Bronchial epithelial cell (primary cell): ENCODE results near the gene TANK. TPM values are rescaled to one million over a fixed set of nuclear protein-coding genes. Genes with fewer than 3 reads are reported as not detected.

Experiments used
- DNase-seq: peaks from one replicate; pipeline ENCODE4 v3.0.0-alpha.2; 2010; ENCODE audit warnings: low read depth
- FAIRE-seq: peaks from 2 replicates; lab custom pipeline; 2011; peaks lifted over from hg19 to GRCh38; lab: Jason Lieb, UNC
- H3K27me3 ChIP-seq: 2 replicates; pipeline ENCODE4 v1.5.1; 2011; ENCODE audit warnings: low read length; ENCODE audit not compliant: control insufficient read depth, insufficient read depth
- H3K36me3 ChIP-seq: 2 replicates; pipeline ENCODE4 v1.5.1; 2011; ENCODE audit warnings: low read length; ENCODE audit not compliant: control insufficient read depth, insufficient read depth
- H3K4me3 ChIP-seq: 2 replicates; pipeline ENCODE4 v1.5.1; 2011; ENCODE audit warnings: mild to moderate bottlenecking, low read depth, low read length, control low read depth
- total RNA-seq: library from RNA; depleted of rRNA; stranded (reverse); fragments of >200 nt; gene quantifications from 2 replicates; pipeline ENCODE4 v1.2.1, GENCODE V29; 2014
- TF ChIP-seq, protein P1 (sequence below): IDR thresholded peaks from 2 replicates; pipeline ENCODE4 v1.5.1; 2011; ENCODE audit warnings: mild to moderate bottlenecking, moderate library complexity, low read length, control low read depth, inconsistent platforms; ENCODE audit not compliant: insufficient read depth, severe bottlenecking

The TANK gene
- total RNA-seq, 1 donor from 2014 or later, result 43.2 TPM

DNA sequence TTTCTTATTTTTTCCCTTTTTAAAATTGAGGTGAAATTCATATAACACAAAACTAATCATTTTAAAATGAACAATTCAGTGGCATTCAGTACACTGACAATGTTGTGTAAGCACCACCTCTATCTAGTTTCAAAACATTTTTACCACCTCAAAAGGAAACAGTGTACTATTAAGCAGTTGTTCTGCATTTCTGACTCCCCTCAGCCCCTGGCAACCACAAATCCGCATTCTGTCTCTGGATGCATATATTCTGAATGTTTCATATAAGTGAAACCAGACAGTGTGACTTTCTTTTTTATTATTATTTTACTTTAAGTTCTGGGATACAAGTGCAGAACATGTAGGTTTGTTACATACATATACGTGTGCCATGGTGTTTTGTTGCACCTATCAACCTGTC, 19.2 kb upstream of the TANK start:
- FAIRE-seq, result no peak
- Histone ChIP-seq H3K4me3 (no peak overlapping the region), H3K27me3 (no peaks in the 10 kb centered on the region), H3K36me3 (no peaks in the 10 kb centered on the region)
- DNase-seq, result no peak
- TF ChIP-seq, protein P1, sequence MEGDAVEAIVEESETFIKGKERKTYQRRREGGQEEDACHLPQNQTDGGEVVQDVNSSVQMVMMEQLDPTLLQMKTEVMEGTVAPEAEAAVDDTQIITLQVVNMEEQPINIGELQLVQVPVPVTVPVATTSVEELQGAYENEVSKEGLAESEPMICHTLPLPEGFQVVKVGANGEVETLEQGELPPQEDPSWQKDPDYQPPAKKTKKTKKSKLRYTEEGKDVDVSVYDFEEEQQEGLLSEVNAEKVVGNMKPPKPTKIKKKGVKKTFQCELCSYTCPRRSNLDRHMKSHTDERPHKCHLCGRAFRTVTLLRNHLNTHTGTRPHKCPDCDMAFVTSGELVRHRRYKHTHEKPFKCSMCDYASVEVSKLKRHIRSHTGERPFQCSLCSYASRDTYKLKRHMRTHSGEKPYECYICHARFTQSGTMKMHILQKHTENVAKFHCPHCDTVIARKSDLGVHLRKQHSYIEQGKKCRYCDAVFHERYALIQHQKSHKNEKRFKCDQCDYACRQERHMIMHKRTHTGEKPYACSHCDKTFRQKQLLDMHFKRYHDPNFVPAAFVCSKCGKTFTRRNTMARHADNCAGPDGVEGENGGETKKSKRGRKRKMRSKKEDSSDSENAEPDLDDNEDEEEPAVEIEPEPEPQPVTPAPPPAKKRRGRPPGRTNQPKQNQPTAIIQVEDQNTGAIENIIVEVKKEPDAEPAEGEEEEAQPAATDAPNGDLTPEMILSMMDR, result no peak

DNA sequence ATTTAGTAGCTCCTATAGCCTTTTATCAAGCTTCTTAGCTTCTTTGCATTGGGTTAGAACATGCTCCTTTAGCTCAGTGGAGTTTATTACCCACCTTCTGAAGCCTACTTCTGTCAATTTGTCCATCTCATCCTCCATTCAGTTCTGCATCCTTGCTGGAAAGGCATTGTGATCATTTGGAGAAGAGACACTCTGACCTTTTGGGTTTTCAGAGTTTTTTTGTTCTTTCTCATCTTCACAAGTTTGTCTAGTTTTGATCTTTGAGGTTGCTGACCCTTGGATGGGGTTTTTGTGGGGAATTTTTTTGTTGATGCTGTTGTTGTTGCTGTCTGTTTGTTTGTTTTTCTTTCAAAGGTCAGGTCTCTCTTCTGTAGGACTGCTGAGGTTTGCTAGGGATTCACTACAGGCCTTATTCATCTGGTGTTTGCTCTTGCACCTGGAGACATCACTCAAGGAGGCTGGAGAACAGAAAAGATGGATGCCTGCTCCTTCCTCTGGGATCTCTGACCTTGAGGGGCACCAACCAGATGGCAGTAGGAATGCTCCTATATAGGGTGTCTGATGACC, 13.9 kb upstream of the TANK start:
- TF ChIP-seq, protein P1, result no peak
- Histone ChIP-seq H3K4me3 (no peak overlapping the region), H3K36me3 (no peaks in the 10 kb centered on the region), H3K27me3 (no peaks in the 10 kb centered on the region)
- FAIRE-seq, result no peak
- DNase-seq, result no peak

DNA sequence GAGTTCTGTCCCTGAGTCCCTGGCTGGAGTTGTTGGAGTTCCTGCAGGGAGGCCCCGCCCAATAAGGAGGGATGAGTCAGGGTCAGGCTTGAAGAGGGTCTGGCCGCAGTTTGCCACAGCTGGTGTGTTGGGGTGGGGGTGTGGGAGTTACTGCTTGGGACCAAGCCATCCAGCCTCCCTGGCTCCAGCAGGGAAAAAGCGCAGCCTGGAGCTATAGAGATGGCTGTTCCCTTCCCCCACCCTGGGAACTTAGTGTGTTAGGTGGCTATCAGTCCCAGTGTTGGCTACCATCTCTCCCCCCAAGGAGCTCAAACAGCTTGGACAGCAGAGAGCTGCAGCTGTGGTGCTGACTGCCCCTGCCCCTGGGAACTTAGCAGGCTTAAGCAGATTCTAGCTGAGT, 13.2 kb upstream of the TANK start:
- FAIRE-seq, result no peak
- DNase-seq, result no peak
- Histone ChIP-seq H3K4me3 (no peak overlapping the region), H3K27me3 (no peaks in the 10 kb centered on the region), H3K36me3 (no peaks in the 10 kb centered on the region)
- TF ChIP-seq, protein P1, result no peak

DNA sequence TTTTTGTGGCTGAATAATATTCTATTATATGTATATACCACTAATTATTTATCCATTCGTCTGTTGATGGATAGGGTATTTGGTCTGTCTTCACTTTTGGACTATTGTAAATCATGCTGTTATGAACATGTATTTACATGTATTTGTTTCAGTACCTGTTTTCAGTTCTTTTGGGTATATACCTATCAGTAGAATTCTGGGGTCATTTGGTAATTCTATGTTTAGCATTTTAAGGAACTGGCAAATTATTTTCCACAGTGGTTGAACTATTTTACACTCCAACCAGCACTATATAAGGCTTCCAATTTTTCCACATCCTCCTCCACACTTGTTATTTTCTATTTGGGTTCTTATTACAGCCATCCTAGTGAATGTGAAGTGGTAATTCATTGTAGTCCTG, 12.4 kb upstream of the TANK start:
- TF ChIP-seq, protein P1, result no peak
- no peak for DNase-seq
- Histone ChIP-seq H3K4me3 (no peak overlapping the region), H3K36me3 (no peaks in the 10 kb centered on the region), H3K27me3 (no peaks in the 10 kb centered on the region)
- no peak for FAIRE-seq

DNA sequence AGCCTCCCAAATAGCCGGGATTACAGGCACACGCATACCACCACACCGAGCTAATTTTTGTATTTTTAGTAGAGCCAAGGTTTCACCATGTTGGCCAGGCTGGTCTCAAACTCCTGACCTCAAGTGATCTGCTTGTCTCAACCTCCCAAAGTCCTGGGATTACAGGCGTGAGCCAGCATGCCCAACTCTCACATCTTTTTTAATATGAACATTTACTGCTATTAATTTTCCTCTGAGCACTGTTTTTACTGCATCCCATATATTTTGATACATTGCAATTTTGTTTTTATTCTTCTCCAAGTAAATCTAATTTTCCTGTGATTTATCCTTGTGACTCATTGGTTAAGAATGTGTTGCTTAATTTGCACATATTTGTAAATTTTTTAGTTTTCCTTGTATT, 9.5 kb upstream of the TANK start:
- no peak overlapping the region for H3K4me3 ChIP-seq
- TF ChIP-seq, protein P1, result no peak
- FAIRE-seq (no peak), DNase-seq (no peak)
- H3K36me3 ChIP-seq, result no peaks in the 10 kb centered on the region
- no peaks in the 10 kb centered on the region for H3K27me3 ChIP-seq

DNA sequence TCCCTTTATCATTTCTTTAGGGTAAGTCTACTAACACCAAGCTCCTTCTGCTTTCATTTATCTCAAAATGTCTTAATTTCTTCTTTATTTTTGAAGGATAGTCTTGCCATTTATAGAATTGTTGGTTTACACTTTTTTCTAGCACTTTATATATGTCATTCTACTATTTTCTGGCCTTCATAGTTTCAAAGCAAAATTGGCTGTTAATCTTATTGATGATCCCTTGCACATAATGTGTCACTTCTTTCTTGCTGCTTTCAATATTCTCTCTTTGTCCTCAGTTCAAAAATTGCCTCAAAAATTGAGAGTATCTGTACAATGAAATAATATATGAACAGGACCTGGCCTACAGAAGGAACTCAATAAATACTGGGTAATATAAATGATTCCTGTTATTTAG, 7.9 kb upstream of the TANK start:
- FAIRE-seq (no peak), DNase-seq (no peak)
- H3K36me3 ChIP-seq, result no peaks in the 10 kb centered on the region
- TF ChIP-seq, protein P1, result no peak
- no peaks in the 10 kb centered on the region for H3K27me3 ChIP-seq
- H3K4me3 ChIP-seq, result no peak overlapping the region
